ENCODE measurements around the gene ZNF621.
"Not testable (repeated sequence)": the region's sequence is repeated elsewhere in the genome, so short reads cannot be mapped to it uniquely, and the experiment has no call there.

DNA sequence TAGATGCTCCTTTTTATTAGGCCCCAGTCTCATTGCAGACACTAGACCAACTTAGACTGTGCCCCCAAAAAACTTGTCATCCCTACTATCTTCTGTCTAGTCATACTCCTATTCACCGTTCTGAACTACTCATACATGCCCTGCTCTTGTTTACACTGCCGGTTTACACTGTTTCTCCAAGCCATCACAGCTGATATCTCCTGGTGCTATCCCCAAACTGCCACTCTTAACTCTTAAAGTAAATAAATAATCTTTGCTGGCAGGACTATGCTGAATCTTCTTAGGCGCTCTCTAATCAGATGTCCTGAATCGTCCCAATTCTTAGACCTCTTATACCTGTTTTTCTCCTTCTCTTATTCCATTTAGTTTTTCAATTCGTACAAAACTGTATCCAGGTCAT is 40.9 kb downstream of the ZNF621 start:
- TF ChIP-seq POLR2A (IDR thresholded peaks at IDR 0.05) = not testable (repeated sequence)
- TF ChIP-seq, protein P1, sequence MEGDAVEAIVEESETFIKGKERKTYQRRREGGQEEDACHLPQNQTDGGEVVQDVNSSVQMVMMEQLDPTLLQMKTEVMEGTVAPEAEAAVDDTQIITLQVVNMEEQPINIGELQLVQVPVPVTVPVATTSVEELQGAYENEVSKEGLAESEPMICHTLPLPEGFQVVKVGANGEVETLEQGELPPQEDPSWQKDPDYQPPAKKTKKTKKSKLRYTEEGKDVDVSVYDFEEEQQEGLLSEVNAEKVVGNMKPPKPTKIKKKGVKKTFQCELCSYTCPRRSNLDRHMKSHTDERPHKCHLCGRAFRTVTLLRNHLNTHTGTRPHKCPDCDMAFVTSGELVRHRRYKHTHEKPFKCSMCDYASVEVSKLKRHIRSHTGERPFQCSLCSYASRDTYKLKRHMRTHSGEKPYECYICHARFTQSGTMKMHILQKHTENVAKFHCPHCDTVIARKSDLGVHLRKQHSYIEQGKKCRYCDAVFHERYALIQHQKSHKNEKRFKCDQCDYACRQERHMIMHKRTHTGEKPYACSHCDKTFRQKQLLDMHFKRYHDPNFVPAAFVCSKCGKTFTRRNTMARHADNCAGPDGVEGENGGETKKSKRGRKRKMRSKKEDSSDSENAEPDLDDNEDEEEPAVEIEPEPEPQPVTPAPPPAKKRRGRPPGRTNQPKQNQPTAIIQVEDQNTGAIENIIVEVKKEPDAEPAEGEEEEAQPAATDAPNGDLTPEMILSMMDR (IDR thresholded peaks at IDR 0.05) = not testable (repeated sequence)
